ENCODE results near the gene EEF2.

The EEF2 gene

DNA sequence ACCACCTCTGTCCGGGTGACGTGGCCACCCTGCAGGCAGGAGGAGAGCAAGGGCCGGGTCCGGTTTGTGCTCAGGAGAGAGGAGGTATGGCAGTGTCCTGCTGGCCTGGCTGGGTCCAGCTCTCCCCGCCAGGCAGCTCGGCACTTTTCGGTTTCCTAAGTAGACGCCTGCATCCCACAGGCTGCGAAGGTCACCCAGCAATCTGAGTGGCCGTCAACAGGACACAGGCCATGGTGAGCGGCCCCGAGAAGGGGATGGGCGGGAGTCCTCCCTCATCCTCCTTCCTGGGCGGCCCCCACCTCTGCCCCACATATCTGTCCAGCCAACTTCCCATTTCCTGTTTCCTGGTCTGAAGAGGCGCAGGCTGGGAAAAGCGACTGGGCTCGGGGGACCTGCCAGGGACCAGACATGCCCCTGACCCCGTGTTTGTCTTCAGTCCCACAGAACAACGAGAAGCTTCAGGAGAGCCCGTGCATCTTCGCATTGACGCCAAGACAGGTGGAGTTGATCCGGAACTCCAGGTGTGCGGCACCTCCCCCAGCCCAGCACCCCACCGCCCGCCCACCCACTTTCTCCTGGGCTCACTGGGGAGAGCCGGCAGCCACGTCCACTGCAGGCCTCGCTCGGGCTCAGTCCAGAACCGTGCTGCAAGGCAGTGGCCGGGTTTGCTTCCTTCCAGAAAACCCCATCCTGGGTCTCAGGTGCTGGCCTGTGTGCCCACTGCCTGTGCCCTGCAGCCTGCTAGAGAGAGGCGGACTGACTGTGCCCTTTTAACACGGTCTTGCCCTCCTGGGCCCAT, 38.5 kb upstream of the EEF2 start:
- no peak for TF ChIP-seq MYC (IDR thresholded peaks at IDR 0.05; ENCODE audit: low read depth, low read length)
- no peak for DNase-seq (ENCODE audit: low read depth)
- H3K4me3 ChIP-seq (ENCODE audit: low read depth, low read length) = no peak overlapping the region

DNA sequence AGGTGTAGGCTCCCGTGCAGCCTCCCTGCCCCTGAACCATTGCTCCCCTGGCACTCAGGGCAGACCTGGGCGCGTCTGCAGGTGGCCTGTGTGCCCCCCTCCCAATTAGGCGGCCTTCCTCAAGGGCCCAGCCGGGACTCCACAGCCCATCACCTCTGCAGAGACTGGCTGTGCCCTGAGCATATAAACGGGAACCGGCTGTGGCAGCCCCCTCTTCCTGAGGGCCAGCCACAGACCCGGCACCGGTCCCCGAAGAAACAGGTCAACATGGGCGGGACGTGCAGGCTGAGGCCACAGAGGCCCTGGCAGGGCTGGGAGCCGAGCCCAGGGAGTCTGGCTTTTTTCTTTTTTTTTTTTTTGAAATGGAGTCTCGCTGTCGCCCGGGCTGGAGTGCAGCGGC, 34.3 kb upstream of the EEF2 start:
- no peak overlapping the region for H3K4me3 ChIP-seq (ENCODE audit: low read depth, low read length)
- TF ChIP-seq, protein P1, sequence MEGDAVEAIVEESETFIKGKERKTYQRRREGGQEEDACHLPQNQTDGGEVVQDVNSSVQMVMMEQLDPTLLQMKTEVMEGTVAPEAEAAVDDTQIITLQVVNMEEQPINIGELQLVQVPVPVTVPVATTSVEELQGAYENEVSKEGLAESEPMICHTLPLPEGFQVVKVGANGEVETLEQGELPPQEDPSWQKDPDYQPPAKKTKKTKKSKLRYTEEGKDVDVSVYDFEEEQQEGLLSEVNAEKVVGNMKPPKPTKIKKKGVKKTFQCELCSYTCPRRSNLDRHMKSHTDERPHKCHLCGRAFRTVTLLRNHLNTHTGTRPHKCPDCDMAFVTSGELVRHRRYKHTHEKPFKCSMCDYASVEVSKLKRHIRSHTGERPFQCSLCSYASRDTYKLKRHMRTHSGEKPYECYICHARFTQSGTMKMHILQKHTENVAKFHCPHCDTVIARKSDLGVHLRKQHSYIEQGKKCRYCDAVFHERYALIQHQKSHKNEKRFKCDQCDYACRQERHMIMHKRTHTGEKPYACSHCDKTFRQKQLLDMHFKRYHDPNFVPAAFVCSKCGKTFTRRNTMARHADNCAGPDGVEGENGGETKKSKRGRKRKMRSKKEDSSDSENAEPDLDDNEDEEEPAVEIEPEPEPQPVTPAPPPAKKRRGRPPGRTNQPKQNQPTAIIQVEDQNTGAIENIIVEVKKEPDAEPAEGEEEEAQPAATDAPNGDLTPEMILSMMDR (IDR thresholded peaks at IDR 0.05; ENCODE audit: low read depth, low read length) = no peak
- TF ChIP-seq POLR2A (IDR thresholded peaks at IDR 0.05; ENCODE audit: extremely low read depth, insufficient read length) = no peak
- TF ChIP-seq, protein P2, sequence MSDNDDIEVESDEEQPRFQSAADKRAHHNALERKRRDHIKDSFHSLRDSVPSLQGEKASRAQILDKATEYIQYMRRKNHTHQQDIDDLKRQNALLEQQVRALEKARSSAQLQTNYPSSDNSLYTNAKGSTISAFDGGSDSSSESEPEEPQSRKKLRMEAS (IDR thresholded peaks at IDR 0.05; ENCODE audit: low read depth, low read length) = no peak
- DNase-seq (ENCODE audit: low read depth) = no peak

DNA sequence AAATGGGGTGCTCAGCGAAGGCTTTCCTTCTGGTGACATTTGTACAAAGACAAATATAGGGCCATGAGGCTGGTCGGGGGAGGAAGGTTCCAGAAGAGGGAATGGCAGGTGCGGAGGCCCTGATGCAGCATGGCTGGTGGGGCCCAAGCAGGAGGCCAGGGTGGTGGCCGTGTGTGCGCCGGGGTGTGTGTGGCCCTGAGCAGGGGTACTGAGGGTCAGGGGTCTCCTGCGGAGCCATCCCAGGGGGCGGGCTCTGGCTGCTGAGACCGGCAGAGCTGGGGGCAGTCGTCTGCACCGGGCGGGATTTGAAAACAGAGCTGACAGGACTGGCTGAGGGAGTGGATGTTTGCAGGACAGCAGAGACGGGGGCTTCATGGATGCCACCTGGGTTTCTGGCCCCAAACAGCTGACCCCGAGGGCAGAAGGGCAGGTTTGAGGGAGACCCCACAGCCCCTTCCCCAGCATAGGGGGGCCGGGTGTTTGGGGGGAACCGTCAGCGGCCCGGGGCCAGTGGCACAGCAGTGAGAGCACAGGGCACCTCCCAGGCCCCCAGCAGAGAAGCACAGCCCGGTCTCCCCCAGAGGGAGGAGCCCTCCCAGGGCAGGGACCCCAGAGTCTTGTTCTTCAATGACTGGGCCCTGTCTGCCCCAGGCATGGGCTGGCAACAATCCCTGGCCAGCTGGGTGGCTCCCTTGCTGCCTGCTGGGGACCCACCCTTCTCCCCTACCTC, 33.7 kb upstream of the EEF2 start:
- TF ChIP-seq, protein P1 (IDR thresholded peaks at IDR 0.05; ENCODE audit: low read depth, low read length) = no peak
- TF ChIP-seq MYC (IDR thresholded peaks at IDR 0.05; ENCODE audit: low read depth, low read length) (no peak), POLR2A (IDR thresholded peaks at IDR 0.05; ENCODE audit: extremely low read depth, insufficient read length) (no peak)
- TF ChIP-seq, protein P2 (IDR thresholded peaks at IDR 0.05; ENCODE audit: low read depth, low read length) = no peak
- no peak for DNase-seq (ENCODE audit: low read depth)
- H3K4me3 ChIP-seq (ENCODE audit: low read depth, low read length) = no peak overlapping the region

DNA sequence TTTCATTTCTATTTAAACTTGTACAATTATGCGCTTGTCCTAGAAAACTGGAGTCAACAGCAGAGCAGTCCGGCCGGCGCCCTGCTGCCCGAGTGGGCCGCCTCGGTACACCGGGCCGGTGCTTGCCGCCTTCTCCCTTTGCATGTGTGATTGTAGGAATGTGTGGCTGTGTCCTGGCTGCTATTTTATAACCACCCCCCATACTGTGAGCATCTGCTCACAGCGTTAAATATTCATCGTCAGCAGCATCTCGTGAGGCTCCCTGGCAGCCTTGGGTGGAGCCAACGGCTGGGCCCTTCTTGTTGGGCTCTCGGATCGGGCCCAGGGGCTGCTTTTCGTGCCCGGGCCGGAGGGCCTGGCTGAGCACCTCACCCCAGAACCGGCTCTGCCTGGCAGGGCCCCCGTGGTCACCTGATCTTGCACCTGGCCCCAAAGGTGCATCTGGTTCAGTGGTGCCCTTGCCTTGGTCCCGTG, 32.9 kb upstream of the EEF2 start:
- no peak overlapping the region for H3K4me3 ChIP-seq (ENCODE audit: low read depth, low read length)
- no peak for DNase-seq (ENCODE audit: low read depth)
- TF ChIP-seq POLR2A (IDR thresholded peaks at IDR 0.05; ENCODE audit: extremely low read depth, insufficient read length) (no peak), MYC (IDR thresholded peaks at IDR 0.05; ENCODE audit: low read depth, low read length) (no peak)
- TF ChIP-seq, protein P1 (IDR thresholded peaks at IDR 0.05; ENCODE audit: low read depth, low read length) = no peak
- TF ChIP-seq, protein P2 (IDR thresholded peaks at IDR 0.05; ENCODE audit: low read depth, low read length) = no peak

DNA sequence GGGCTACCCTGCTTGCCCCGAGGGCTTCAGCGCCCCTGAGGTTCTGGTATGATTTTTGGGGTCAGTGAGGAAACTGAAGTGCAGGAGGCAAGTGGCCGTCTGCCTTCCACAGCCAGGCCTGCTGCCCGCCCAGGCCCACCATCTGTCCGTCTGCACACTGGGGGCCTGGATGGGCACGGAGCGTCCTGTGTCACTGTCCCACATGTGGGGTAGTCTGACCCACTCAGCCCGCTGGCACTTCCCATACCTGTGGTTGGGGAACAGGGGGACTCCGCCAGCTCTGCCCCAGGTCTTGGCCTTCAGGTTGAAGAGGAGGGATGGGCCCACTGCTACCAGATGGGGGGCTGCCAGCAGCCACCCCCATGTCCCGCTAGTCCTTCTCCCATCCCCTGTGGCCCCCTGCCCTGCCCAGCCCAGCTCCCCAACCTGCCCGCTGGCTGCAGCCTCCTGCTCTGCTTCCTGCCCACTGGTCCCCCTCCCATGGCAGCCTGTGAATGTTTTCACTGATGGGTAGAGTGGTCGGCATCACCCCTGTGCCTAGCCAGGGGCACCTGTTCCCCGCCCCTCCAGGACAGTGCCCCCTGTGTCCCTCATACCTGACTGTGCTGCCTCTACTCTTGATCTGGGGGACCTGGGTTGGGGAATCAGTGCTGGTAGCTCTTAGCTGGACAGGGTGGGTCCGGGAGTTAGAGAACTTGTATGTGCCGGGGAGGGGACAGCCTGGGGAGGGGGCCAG, 31.8 kb upstream of the EEF2 start:
- no peak for DNase-seq (ENCODE audit: low read depth)
- no peak overlapping the region for H3K4me3 ChIP-seq (ENCODE audit: low read depth, low read length)
- TF ChIP-seq, protein P1 (IDR thresholded peaks at IDR 0.05; ENCODE audit: low read depth, low read length) = no peak
- TF ChIP-seq POLR2A (IDR thresholded peaks at IDR 0.05; ENCODE audit: extremely low read depth, insufficient read length) (no peak), MYC (IDR thresholded peaks at IDR 0.05; ENCODE audit: low read depth, low read length) (no peak)
- TF ChIP-seq, protein P2 (IDR thresholded peaks at IDR 0.05; ENCODE audit: low read depth, low read length) = no peak

DNA sequence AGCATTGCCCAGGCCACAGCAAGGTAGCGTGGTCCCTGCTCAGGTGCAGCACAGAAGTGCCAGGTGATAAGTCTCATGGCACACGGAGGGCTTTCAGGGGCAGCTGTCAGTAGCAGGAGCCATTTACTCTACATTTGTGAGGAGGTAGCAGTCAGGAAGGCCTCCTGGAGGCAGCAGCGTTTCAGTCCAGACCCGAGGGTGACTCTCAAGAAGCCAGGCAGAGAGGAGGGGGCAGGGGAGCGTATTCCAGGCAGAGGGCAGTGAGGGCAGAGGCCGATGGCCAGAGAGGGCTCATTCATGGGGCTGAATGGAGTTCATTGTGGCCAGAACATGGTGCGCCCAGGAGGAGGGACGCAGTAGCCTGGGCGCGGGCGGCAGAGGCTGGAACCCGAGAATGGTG, 31.2 kb upstream of the EEF2 start:
- DNase-seq (ENCODE audit: low read depth) = no peak
- no peak overlapping the region for H3K4me3 ChIP-seq (ENCODE audit: low read depth, low read length)
- no peak for TF ChIP-seq POLR2A (IDR thresholded peaks at IDR 0.05; ENCODE audit: extremely low read depth, insufficient read length)
- TF ChIP-seq MYC (IDR thresholded peaks at IDR 0.05; ENCODE audit: low read depth, low read length) = no peak
- TF ChIP-seq, protein P2 (IDR thresholded peaks at IDR 0.05; ENCODE audit: low read depth, low read length) = no peak
- TF ChIP-seq, protein P1 (IDR thresholded peaks at IDR 0.05; ENCODE audit: low read depth, low read length) = no peak
